HepG2 (cell line): ENCODE measurements around the gene DENND4B. TPM values are rescaled to one million over a fixed set of nuclear protein-coding genes. Genes with fewer than 3 reads are reported as not detected.

Source experiments
- CC2D1A ChIP-seq: sonication (generic); formaldehyde crosslinking; IDR thresholded peaks from 2 replicates; pipeline ENCODE4 v1.8.1; 2023; ENCODE audit warnings: mild to moderate bottlenecking, missing genetic modification reagents
- ETV6 ChIP-seq: sonication (generic); formaldehyde crosslinking; conservative IDR thresholded peaks from 2 replicates; pipeline ENCODE4 v1.4.0; 2020; ENCODE audit warnings: missing genetic modification reagents
- NFYB ChIP-seq: sonication (generic); formaldehyde crosslinking; IDR thresholded peaks from 2 replicates; pipeline ENCODE4 v1.4.0; 2020; ENCODE audit warnings: missing genetic modification reagents
- RCOR2 ChIP-seq: IDR thresholded peaks from 2 replicates; pipeline ENCODE4 v1.6.1; 2016; ENCODE audit warnings: missing biosample characterization, missing genetic modification reagents
- SATB2 ChIP-seq: sonication (generic); formaldehyde crosslinking; IDR thresholded peaks from 2 replicates; pipeline ENCODE4 v1.5.0; 2020; ENCODE audit warnings: missing genetic modification reagents
- SIX1 ChIP-seq: sonication (generic); formaldehyde crosslinking; IDR thresholded peaks from 2 replicates; pipeline ENCODE4 v1.4.0; 2020; ENCODE audit warnings: missing genetic modification reagents, borderline replicate concordance
- YY1 ChIP-seq: IDR thresholded peaks from 2 replicates; pipeline ENCODE4 v1.6.1; 2011; ENCODE audit warnings: low read length, low read depth, moderate library complexity, mild to moderate bottlenecking; ENCODE audit not compliant: insufficient read depth, insufficient replicate concordance
- ZNF430 ChIP-seq: sonication (generic); formaldehyde crosslinking; IDR thresholded peaks from 2 replicates; pipeline ENCODE4 v1.9.0; 2021; ENCODE audit warnings: mild to moderate bottlenecking, missing genetic modification reagents
- polyA plus RNA-seq, 8 experiments: library from polyadenylated mRNA; depleted of rRNA in 3 of 8; stranded (reverse) in 7 of 8; unstranded in 1 of 8; fragments of >200 nt; fragmentation: Illumina TruSeq in 4 of 8; extraction: Trizol in 4 of 8; gene quantifications; 2 replicates each; pipeline versions ENCODE4 v1.2.1 to v1.2.3, GENCODE V29; 2011 to 2016; ENCODE audit warnings: low read depth in 4 of 8, missing spikeins in 1 of 8, mixed read lengths in 1 of 8; ENCODE audit not compliant: insufficient read depth in 1 of 8
- total RNA-seq, 5 experiments: library from RNA; depleted of rRNA; stranded (reverse); fragments of >200 nt; fragmentation: Illumina TruSeq; extraction: Trizol; gene quantifications; 2 replicates each; pipeline ENCODE4 v1.2.3, GENCODE V29; 2016; ENCODE audit warnings: low read depth in 1 of 5
- TF ChIP-seq, protein P1 (sequence below): sonication (generic); formaldehyde crosslinking; IDR thresholded peaks from 2 replicates; pipeline ENCODE4 v1.4.0; 2020; ENCODE audit warnings: missing genetic modification reagents
- TF ChIP-seq, protein P2 (sequence below): sonication (generic); formaldehyde crosslinking; IDR thresholded peaks from 2 replicates; pipeline ENCODE4 v1.4.0; 2020; ENCODE audit warnings: missing genetic modification reagents
- TF ChIP-seq, protein P3 (sequence below): sonication (generic); formaldehyde crosslinking; IDR thresholded peaks from 2 replicates; pipeline ENCODE4 v1.4.0; 2020; ENCODE audit warnings: mild to moderate bottlenecking, missing genetic modification reagents
- TF ChIP-seq, protein P4 (sequence below): sonication (generic); formaldehyde crosslinking; IDR thresholded peaks from 2 replicates; pipeline ENCODE4 v1.4.0; 2020; ENCODE audit warnings: low read depth, missing genetic modification reagents
- TF ChIP-seq, protein P5 (sequence below): sonication (generic); formaldehyde crosslinking; IDR thresholded peaks from 2 replicates; pipeline ENCODE4 v1.4.0; 2020; ENCODE audit warnings: mild to moderate bottlenecking, missing genetic modification reagents

Gene DENND4B
- total and polyA plus RNA-seq, 2 of the 13 experiments (the other 11 are each of a cell fraction or from before 2014, with no cell fraction given): 15.1 to 20.3 TPM

DNA sequence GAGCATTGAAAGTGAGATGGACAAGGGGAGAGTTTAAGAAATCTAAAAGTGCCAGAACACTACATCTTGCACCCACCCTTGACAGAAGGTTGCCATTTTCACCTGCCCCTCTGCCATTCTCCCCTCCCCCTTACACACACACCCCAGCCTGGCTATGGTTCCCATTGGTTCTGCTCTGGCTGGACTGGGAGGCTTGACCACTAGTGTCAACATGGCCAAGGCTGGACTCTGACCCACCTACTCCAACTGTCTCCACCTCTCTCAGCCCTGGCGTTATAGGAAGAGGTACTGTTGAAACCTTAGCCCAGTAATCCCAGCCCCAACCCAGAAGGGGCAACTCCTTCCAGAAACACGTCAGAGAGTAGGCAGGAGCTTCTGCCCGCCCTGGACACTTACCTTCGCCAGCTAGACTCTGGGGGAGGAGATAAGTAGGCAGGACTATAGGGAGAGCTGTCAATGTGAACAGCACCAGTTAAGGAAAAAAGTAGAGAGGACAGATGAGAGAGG is 7.4 kb upstream of the DENND4B start (continued):
- TF ChIP-seq, protein P1, sequence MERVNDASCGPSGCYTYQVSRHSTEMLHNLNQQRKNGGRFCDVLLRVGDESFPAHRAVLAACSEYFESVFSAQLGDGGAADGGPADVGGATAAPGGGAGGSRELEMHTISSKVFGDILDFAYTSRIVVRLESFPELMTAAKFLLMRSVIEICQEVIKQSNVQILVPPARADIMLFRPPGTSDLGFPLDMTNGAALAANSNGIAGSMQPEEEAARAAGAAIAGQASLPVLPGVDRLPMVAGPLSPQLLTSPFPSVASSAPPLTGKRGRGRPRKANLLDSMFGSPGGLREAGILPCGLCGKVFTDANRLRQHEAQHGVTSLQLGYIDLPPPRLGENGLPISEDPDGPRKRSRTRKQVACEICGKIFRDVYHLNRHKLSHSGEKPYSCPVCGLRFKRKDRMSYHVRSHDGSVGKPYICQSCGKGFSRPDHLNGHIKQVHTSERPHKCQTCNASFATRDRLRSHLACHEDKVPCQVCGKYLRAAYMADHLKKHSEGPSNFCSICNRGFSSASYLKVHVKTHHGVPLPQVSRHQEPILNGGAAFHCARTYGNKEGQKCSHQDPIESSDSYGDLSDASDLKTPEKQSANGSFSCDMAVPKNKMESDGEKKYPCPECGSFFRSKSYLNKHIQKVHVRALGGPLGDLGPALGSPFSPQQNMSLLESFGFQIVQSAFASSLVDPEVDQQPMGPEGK (CRISPR knock-in tag): peak; percentile 37
- TF ChIP-seq, protein P2, sequence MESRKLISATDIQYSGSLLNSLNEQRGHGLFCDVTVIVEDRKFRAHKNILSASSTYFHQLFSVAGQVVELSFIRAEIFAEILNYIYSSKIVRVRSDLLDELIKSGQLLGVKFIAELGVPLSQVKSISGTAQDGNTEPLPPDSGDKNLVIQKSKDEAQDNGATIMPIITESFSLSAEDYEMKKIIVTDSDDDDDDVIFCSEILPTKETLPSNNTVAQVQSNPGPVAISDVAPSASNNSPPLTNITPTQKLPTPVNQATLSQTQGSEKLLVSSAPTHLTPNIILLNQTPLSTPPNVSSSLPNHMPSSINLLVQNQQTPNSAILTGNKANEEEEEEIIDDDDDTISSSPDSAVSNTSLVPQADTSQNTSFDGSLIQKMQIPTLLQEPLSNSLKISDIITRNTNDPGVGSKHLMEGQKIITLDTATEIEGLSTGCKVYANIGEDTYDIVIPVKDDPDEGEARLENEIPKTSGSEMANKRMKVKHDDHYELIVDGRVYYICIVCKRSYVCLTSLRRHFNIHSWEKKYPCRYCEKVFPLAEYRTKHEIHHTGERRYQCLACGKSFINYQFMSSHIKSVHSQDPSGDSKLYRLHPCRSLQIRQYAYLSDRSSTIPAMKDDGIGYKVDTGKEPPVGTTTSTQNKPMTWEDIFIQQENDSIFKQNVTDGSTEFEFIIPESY: no peak
- TF ChIP-seq CC2D1A (no peak), RCOR2 (no peak), ETV6 (CRISPR knock-in tag) (no peak), YY1 (peak; percentile 70), NFYB (CRISPR knock-in tag) (peak; percentile 71), ZNF430 (CRISPR knock-in tag) (no peak), SATB2 (CRISPR knock-in tag) (no peak), SIX1 (CRISPR knock-in tag) (peak; percentile 34; the same call in 1 of the 2 replicates)
- TF ChIP-seq, protein P3, sequence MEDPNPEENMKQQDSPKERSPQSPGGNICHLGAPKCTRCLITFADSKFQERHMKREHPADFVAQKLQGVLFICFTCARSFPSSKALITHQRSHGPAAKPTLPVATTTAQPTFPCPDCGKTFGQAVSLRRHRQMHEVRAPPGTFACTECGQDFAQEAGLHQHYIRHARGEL (CRISPR knock-in tag): no peak
- TF ChIP-seq, protein P4, sequence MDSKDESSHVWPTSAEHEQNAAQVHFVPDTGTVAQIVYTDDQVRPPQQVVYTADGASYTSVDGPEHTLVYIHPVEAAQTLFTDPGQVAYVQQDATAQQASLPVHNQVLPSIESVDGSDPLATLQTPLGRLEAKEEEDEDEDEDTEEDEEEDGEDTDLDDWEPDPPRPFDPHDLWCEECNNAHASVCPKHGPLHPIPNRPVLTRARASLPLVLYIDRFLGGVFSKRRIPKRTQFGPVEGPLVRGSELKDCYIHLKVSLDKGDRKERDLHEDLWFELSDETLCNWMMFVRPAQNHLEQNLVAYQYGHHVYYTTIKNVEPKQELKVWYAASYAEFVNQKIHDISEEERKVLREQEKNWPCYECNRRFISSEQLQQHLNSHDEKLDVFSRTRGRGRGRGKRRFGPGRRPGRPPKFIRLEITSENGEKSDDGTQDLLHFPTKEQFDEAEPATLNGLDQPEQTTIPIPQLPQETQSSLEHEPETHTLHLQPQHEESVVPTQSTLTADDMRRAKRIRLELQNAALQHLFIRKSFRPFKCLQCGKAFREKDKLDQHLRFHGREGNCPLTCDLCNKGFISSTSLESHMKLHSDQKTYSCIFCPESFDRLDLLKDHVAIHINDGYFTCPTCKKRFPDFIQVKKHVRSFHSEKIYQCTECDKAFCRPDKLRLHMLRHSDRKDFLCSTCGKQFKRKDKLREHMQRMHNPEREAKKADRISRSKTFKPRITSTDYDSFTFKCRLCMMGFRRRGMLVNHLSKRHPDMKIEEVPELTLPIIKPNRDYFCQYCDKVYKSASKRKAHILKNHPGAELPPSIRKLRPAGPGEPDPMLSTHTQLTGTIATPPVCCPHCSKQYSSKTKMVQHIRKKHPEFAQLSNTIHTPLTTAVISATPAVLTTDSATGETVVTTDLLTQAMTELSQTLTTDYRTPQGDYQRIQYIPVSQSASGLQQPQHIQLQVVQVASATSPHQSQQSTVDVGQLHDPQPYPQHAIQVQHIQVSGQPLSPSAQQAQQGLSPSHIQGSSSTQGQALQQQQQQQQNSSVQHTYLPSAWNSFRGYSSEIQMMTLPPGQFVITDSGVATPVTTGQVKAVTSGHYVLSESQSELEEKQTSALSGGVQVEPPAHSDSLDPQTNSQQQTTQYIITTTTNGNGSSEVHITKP (CRISPR knock-in tag): 0 out of 2 replicates have a peak, but pooled peaks have one; percentile 29
- TF ChIP-seq, protein P5, sequence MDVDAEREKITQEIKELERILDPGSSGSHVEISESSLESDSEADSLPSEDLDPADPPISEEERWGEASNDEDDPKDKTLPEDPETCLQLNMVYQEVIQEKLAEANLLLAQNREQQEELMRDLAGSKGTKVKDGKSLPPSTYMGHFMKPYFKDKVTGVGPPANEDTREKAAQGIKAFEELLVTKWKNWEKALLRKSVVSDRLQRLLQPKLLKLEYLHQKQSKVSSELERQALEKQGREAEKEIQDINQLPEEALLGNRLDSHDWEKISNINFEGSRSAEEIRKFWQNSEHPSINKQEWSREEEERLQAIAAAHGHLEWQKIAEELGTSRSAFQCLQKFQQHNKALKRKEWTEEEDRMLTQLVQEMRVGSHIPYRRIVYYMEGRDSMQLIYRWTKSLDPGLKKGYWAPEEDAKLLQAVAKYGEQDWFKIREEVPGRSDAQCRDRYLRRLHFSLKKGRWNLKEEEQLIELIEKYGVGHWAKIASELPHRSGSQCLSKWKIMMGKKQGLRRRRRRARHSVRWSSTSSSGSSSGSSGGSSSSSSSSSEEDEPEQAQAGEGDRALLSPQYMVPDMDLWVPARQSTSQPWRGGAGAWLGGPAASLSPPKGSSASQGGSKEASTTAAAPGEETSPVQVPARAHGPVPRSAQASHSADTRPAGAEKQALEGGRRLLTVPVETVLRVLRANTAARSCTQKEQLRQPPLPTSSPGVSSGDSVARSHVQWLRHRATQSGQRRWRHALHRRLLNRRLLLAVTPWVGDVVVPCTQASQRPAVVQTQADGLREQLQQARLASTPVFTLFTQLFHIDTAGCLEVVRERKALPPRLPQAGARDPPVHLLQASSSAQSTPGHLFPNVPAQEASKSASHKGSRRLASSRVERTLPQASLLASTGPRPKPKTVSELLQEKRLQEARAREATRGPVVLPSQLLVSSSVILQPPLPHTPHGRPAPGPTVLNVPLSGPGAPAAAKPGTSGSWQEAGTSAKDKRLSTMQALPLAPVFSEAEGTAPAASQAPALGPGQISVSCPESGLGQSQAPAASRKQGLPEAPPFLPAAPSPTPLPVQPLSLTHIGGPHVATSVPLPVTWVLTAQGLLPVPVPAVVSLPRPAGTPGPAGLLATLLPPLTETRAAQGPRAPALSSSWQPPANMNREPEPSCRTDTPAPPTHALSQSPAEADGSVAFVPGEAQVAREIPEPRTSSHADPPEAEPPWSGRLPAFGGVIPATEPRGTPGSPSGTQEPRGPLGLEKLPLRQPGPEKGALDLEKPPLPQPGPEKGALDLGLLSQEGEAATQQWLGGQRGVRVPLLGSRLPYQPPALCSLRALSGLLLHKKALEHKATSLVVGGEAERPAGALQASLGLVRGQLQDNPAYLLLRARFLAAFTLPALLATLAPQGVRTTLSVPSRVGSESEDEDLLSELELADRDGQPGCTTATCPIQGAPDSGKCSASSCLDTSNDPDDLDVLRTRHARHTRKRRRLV (CRISPR knock-in tag): no peak
